Sigmoid colon (tissue), 7 donors: ENCODE measurements around the gene ABCF3. TPM values are rescaled to one million over a fixed set of nuclear protein-coding genes. Genes with fewer than 3 reads are reported as not detected.

Experiments
- DNase-seq: peaks from one replicate; pipeline ENCODE4 v3.0.0-alpha.2; 2019
- H3K27ac ChIP-seq, 4 donors: fragments of 200-600 bp; sonication (generic); one replicate each; pipeline ENCODE4 v1.5.1; 2016 to 2019; ENCODE audit warnings: mild to moderate bottlenecking in 1 of 4
- H3K27me3 ChIP-seq, 3 donors: fragments of 200-600 bp; sonication (generic); one replicate each; pipeline ENCODE4 v1.5.1; 2019; ENCODE audit warnings: mild to moderate bottlenecking in 1 of 3
- H3K36me3 ChIP-seq, 4 donors: fragments of 200-600 bp; sonication (generic); one replicate each; pipeline ENCODE4 v1.5.1; 2016 to 2019
- H3K4me1 ChIP-seq, 4 donors: fragments of 200-600 bp; sonication (generic); one replicate each; pipeline ENCODE4 v1.5.1; 2017 to 2019
- H3K4me3 ChIP-seq, 4 donors: fragments of 200-600 bp; sonication (generic); one replicate each; pipeline ENCODE4 v1.5.1; 2017 to 2019; ENCODE audit warnings: mild to moderate bottlenecking in 2 of 4, moderate library complexity in 1 of 4
- H3K9me3 ChIP-seq, 4 donors: fragments of 200-600 bp in 3 of 4; sonication (generic) in 3 of 4; one replicate each; pipeline versions ENCODE4 v1.5.1 to v1.6.1; 2013 to 2019
- CTCF ChIP-seq, 4 experiments: fragments of 450-650 bp in 3 of 4; fragments of 200-600 bp in 1 of 4; IDR thresholded peaks; one replicate each; pipeline ENCODE4 v1.5.1; 2016 to 2019; ENCODE audit warnings: antibody characterized with exemption in 4 of 4, mild to moderate bottlenecking in 3 of 4, moderate library complexity in 2 of 4
- EP300 ChIP-seq, 4 donors: sonication (generic); formaldehyde crosslinking; IDR thresholded peaks; one replicate each; pipeline ENCODE4 v1.6.1; 2017; ENCODE audit warnings: antibody characterized with exemption in 4 of 4
- POLR2A ChIP-seq, 2 donors: fragments of 450-650 bp; IDR thresholded peaks; one replicate each; pipeline ENCODE4 v1.6.1; 2016; ENCODE audit warnings: antibody characterized with exemption in 2 of 2, mild to moderate bottlenecking in 2 of 2, moderate library complexity in 2 of 2
- POLR2AphosphoS5 ChIP-seq, 4 donors: sonication (generic); formaldehyde crosslinking; IDR thresholded peaks; one replicate each; pipeline ENCODE4 v1.6.1; 2017; ENCODE audit warnings: antibody characterized with exemption in 4 of 4
- WGBS, 2 donors: extraction: QIAGEN DNeasy Blood & Tissue Kit; methylation state at CpG; one replicate each; pipeline ENCODE4 v1.1.7; 2013; 5-methylcytosine and 5-hydroxymethylcytosine counted together
- intact Hi-C: fragments of 100-400 bp; cut with DNase I; formaldehyde crosslinking; loops from one replicate; pipeline ENCODE4 v1.15.1; 2023
- polyA plus RNA-seq, 3 donors: library from polyadenylated mRNA; stranded (reverse); fragments of 200-250 nt; gene quantifications; one replicate each; pipeline ENCODE4 v1.2.3, GENCODE V29; 2013
- total RNA-seq, 4 donors: library from RNA; depleted of rRNA; stranded (reverse); fragments of >200 nt; gene quantifications; one replicate each; pipeline ENCODE4 v1.1.0, GENCODE V29; 2016
- donor health status: healthy with polysubstance abuse.
- donor health status: Bipolar disorder and iron deficiency.
- donor health status: healthy.

The ABCF3 gene
- total and polyA plus RNA-seq, 7 donors, result 32.4 to 51.3 (median 41.3) TPM

GRCh38 chr3:184171562-184171961 lies 14.4 kb upstream of the ABCF3 start:
- no peak for DNase-seq
- peaks cover 0 to 45% (median 37%) of the 10 kb centered on the region in 4 donors for H3K4me1 ChIP-seq
- peaks cover 30 to 61% (median 40%) of the 10 kb centered on the region in 4 donors for H3K36me3 ChIP-seq
- no peaks in the 10 kb centered on the region for H3K9me3 ChIP-seq
- TF ChIP-seq EP300 (IDR thresholded peaks at IDR 0.05) (no peak), CTCF (IDR thresholded peaks at IDR 0.05) (no peak), POLR2A (IDR thresholded peaks at IDR 0.05) (no peak), POLR2AphosphoS5 (IDR thresholded peaks at IDR 0.05) (no peak)
- peak overlapping the region in 3 of 4 donors; percentile 5 to 98 (median 80) for H3K27ac ChIP-seq
- 85 to 88% methylated on average over 9 of the region's 9 CpGs for WGBS, 2 donors
- H3K27me3 ChIP-seq, result no peaks in the 10 kb centered on the region
- H3K4me3 ChIP-seq, result no peak overlapping the region
- intact Hi-C loops, result no loop called here

GRCh38 chr3:184172681-184173373 lies 13.2 kb upstream of the ABCF3 start:
- DNase-seq, result no peak
- peaks cover 20 to 59% (median 34%) of the 10 kb centered on the region in 4 donors for H3K36me3 ChIP-seq
- no peaks in the 10 kb centered on the region for H3K27me3 ChIP-seq
- intact Hi-C loops, result no loop called here
- peaks cover 0 to 53% (median 50%) of the 10 kb centered on the region in 4 donors for H3K4me1 ChIP-seq
- 92% methylated on average over 5 of the region's 5 CpGs for WGBS, 2 donors
- H3K4me3 ChIP-seq, result no peak overlapping the region
- H3K9me3 ChIP-seq, result no peaks in the 10 kb centered on the region
- TF ChIP-seq EP300 (IDR thresholded peaks at IDR 0.05), result no peak
- TF ChIP-seq POLR2AphosphoS5 (IDR thresholded peaks at IDR 0.05), result peak in 1 of 4 donors; percentile 9
- H3K27ac ChIP-seq, result peak overlapping the region; percentile 21 to 98 (median 76)

DNA sequence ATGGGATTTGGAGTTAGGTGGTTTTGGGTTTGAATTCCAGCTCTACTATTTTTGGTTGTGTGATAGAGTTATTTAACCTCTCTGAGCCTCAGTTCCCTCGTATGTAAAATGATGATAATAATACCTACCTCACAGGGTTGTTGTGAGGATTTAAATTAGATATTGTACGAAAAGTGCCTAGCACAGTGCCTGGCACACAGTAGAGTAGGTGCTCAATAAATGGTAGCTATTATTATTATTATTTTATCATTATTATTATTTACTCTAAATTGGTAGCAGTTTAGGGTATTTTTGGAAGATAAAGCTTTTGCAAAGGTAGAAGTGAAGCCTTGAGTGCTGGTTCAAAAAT lies 12.7 kb upstream of the ABCF3 start:
- 95 to 96% methylated on average over 2 of the region's 2 CpGs for WGBS, 2 donors
- peaks cover 15 to 59% (median 34%) of the 10 kb centered on the region in 4 donors for H3K36me3 ChIP-seq
- no peaks in the 10 kb centered on the region for H3K9me3 ChIP-seq
- no peak overlapping the region for H3K4me3 ChIP-seq
- intact Hi-C loops, result no loop called here
- H3K27me3 ChIP-seq, result no peaks in the 10 kb centered on the region
- no peak for DNase-seq
- H3K27ac ChIP-seq, result peak overlapping the region; percentile 71 to 98 (median 88)
- TF ChIP-seq CTCF (IDR thresholded peaks at IDR 0.05) (no peak), EP300 (IDR thresholded peaks at IDR 0.05) (no peak), POLR2A (IDR thresholded peaks at IDR 0.05) (no peak), POLR2AphosphoS5 (IDR thresholded peaks at IDR 0.05) (no peak)
- H3K4me1 ChIP-seq, result peaks cover 0 to 53% (median 51%) of the 10 kb centered on the region in 4 donors

DNA sequence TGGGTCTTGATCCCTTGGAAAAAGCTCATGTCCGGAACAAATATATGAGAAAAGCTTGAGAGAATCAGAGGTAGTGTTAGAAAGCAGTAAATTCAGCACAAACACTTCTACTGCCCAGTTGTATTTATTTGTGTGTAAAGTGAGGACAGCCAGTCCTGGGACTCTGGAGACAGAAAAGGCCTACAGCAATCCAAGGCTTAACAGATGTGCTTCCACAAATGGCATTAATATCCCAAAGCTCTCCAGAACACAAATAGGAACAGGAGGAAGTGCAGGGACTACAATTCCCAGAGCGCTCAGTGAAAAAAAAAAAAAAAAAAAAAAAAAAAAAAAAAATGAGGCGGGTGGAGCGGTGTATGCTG lies 11.7 kb upstream of the ABCF3 start:
- no peak overlapping the region for H3K4me3 ChIP-seq
- peak overlapping the region; percentile 71 to 98 (median 88) for H3K27ac ChIP-seq
- no peak for TF ChIP-seq POLR2A (IDR thresholded peaks at IDR 0.05)
- TF ChIP-seq CTCF (IDR thresholded peaks at IDR 0.05), result no peak
- TF ChIP-seq POLR2AphosphoS5 (IDR thresholded peaks at IDR 0.05), result no peak
- no peak for DNase-seq
- H3K4me1 ChIP-seq, result peaks cover 0 to 46% (median 42%) of the 10 kb centered on the region in 4 donors
- no peaks in the 10 kb centered on the region for H3K9me3 ChIP-seq
- intact Hi-C loops, result loop anchor here (2.0 kb wide), 1 partner anchor 19 kb away; the partner anchor contains the start of gene DVL3
- H3K27me3 ChIP-seq, result no peaks in the 10 kb centered on the region
- H3K36me3 ChIP-seq, result peaks cover 13 to 59% (median 40%) of the 10 kb centered on the region in 4 donors
- 18 to 20% methylated on average over 4 of the region's 4 CpGs for WGBS, 2 donors

GRCh38 chr3:184174646-184175492 lies 11.1 kb upstream of the ABCF3 start, which contains the start of gene AP2M1:
AP2M1 (plus strand) TSS chr3:184174855; CDS start chr3:184176994, 2,139 bp downstream.
- 1% methylated on average over 73 of the region's 73 CpGs for WGBS, 2 donors
- intact Hi-C loops, result loop anchor here (1.0 to 2.0 kb wide), 2 partner anchors 10 to 20 kb away; partner anchors contain the start of gene DVL3
- Histone ChIP-seq H3K27me3 (no peaks in the 10 kb centered on the region), H3K9me3 (no peaks in the 10 kb centered on the region), H3K36me3 (peaks cover 15 to 59% (median 44%) of the 10 kb centered on the region in 4 donors), H3K27ac (peak within 1 kb of the TSS; percentile 93 to 98 (median 96)), H3K4me1 (peaks cover 0 to 43% (median 38%) of the 10 kb centered on the region in 4 donors), H3K4me3 (peak within 1 kb of the TSS; percentile 87 to 99 (median 94))
- TF ChIP-seq POLR2A (IDR thresholded peaks at IDR 0.05), result peak; percentile 70 to 77
- TF ChIP-seq EP300 (IDR thresholded peaks at IDR 0.05), result no peak
- TF ChIP-seq POLR2AphosphoS5 (IDR thresholded peaks at IDR 0.05), result peak; percentile 77 to 94 (median 86)
- DNase-seq, result peak; percentile 99
